CD14-positive monocyte (primary cell): ENCODE measurements around the gene TPP2. TPM values are rescaled to one million over a fixed set of nuclear protein-coding genes. Genes with fewer than 3 reads are reported as not detected.

ENCODE experiments used
- DNase-seq, 3 donors: peaks; one replicate each; pipeline ENCODE4 v3.0.0-alpha.2; 2011 to 2022
- H2AFZ ChIP-seq: 2 replicates; pipeline ENCODE4 v1.6.0; 2012; ENCODE audit warnings: mild to moderate bottlenecking, low read depth, low read length, inconsistent platforms; ENCODE audit not compliant: insufficient read depth, poor library complexity, severe bottlenecking
- H3K27ac ChIP-seq, 2 donors: 1 replicate in 1 of 2; 2 replicates in 1 of 2; pipeline ENCODE4 v1.5.1; 2012 to 2013; ENCODE audit warnings: low read length in 2 of 2, control low read depth in 1 of 2, inconsistent platforms in 1 of 2, low read depth in 1 of 2, mild to moderate bottlenecking in 1 of 2
- H3K27me3 ChIP-seq, 2 donors: one replicate each; pipeline versions ENCODE4 v1.6.0 to v1.6.1; 2011 to 2013; ENCODE audit warnings: low read length in 2 of 2; ENCODE audit not compliant: control insufficient read depth in 2 of 2, insufficient read depth in 2 of 2
- H3K36me3 ChIP-seq, 2 donors: replicated peaks in 1 of 2; 1 replicate in 1 of 2; 2 replicates in 1 of 2; pipeline versions ENCODE4 v1.5.1 to v1.6.1; 2012 to 2013; ENCODE audit warnings: low read length in 2 of 2, control low read depth in 1 of 2, inconsistent platforms in 1 of 2, mild to moderate bottlenecking in 1 of 2; ENCODE audit not compliant: insufficient read depth in 2 of 2, control insufficient read depth in 1 of 2
- H3K4me1 ChIP-seq, 2 donors: 1 replicate in 1 of 2; 2 replicates in 1 of 2; pipeline versions ENCODE4 v1.5.1 to v1.6.1; 2012 to 2013; ENCODE audit warnings: low read length in 2 of 2, control low read depth in 1 of 2, inconsistent platforms in 1 of 2, mild to moderate bottlenecking in 1 of 2, moderate library complexity in 1 of 2; ENCODE audit not compliant: insufficient read depth in 2 of 2, control insufficient read depth in 1 of 2
- H3K4me2 ChIP-seq: replicated peaks from 2 replicates; pipeline ENCODE3; 2012; ENCODE audit warnings: low read length, moderate library complexity, mild to moderate bottlenecking; ENCODE audit not compliant: poor library complexity, severe bottlenecking; ENCODE audit errors: extremely low read depth
- H3K4me3 ChIP-seq, 3 experiments: fragments of 200-600 bp in 1 of 3; sonication (generic) in 1 of 3; replicated peaks in 1 of 3; 1 replicate in 2 of 3; 2 replicates in 1 of 3; pipeline ENCODE4 v1.5.1; 2011 to 2013; ENCODE audit warnings: low read length in 3 of 3, mild to moderate bottlenecking in 3 of 3, control low read depth in 2 of 3, low read depth in 2 of 3, inconsistent platforms in 1 of 3, moderate library complexity in 1 of 3
- H3K79me2 ChIP-seq: 2 replicates; pipeline ENCODE4 v1.6.0; 2012; ENCODE audit warnings: mild to moderate bottlenecking, control low read depth, inconsistent platforms, low read length, moderate library complexity; ENCODE audit not compliant: insufficient read depth
- H3K9ac ChIP-seq: 2 replicates; pipeline ENCODE4 v1.6.0; 2017; ENCODE audit warnings: low read length, mild to moderate bottlenecking; ENCODE audit not compliant: insufficient read depth, poor library complexity, severe bottlenecking
- H3K9me3 ChIP-seq, 2 donors: replicated peaks in 1 of 2; 1 replicate in 1 of 2; 2 replicates in 1 of 2; pipeline versions ENCODE4 v1.5.1 to v1.6.1; 2012 to 2013; ENCODE audit warnings: low read length in 2 of 2, control low read depth in 1 of 2; ENCODE audit not compliant: control insufficient read depth in 1 of 2, insufficient read depth in 1 of 2
- H4K20me1 ChIP-seq: 2 replicates; pipeline ENCODE4 v1.6.0; 2012; ENCODE audit warnings: mild to moderate bottlenecking, low read length, control low read depth, moderate library complexity; ENCODE audit not compliant: insufficient read depth
- H3K27ac Mint-ChIP-seq, 7 donors: one replicate each; pipeline ENCODE4 v1.8.0; 2020; ENCODE audit warnings: mild to moderate bottlenecking in 7 of 7, mixed read lengths in 7 of 7, moderate library complexity in 6 of 7, inconsistent platforms in 2 of 7
- H3K27me3 Mint-ChIP-seq, 3 donors: one replicate each; pipeline ENCODE4 v1.8.0; 2021 to 2022; ENCODE audit warnings: low read depth in 3 of 3, mild to moderate bottlenecking in 3 of 3, mixed read lengths in 3 of 3, moderate library complexity in 3 of 3, inconsistent platforms in 1 of 3
- H3K36me3 Mint-ChIP-seq, 2 donors: one replicate each; pipeline ENCODE4 v1.8.0; 2020; ENCODE audit warnings: mixed read lengths in 2 of 2, inconsistent platforms in 1 of 2, mild to moderate bottlenecking in 1 of 2
- H3K4me1 Mint-ChIP-seq: one replicate; pipeline ENCODE4 v1.8.0; 2020; ENCODE audit warnings: mild to moderate bottlenecking, mixed read lengths
- H3K4me3 Mint-ChIP-seq, 2 donors: one replicate each; pipeline ENCODE4 v1.8.0; 2020; ENCODE audit warnings: mild to moderate bottlenecking in 2 of 2, mixed read lengths in 2 of 2, moderate library complexity in 1 of 2
- H3K9me3 Mint-ChIP-seq, 7 donors: one replicate each; pipeline ENCODE4 v1.8.0; 2020 to 2022; ENCODE audit warnings: mixed read lengths in 7 of 7, mild to moderate bottlenecking in 6 of 7, moderate library complexity in 6 of 7, inconsistent platforms in 2 of 7
- CTCF ChIP-seq: fragments of 200-600 bp; IDR thresholded peaks from one replicate; pipeline ENCODE4 v1.8.0; 2022; ENCODE audit warnings: antibody characterized with exemption, mild to moderate bottlenecking
- WGBS: methylation state at CpG from one replicate; pipeline ENCODE4 v1.1.5; 2013; ENCODE audit warnings: missing lambda C conversion rate; ENCODE audit not compliant: insufficient coverage; 5-methylcytosine and 5-hydroxymethylcytosine counted together
- intact Hi-C, 2 donors: fragments of 100-400 bp; cut with micrococcal nuclease; formaldehyde crosslinking; loops; one replicate each; pipeline versions ENCODE4 v1.15.0 to v1.15.1; 2023
- polyA plus RNA-seq, 3 donors: library from polyadenylated mRNA; depleted of rRNA in 1 of 3; unstranded in 2 of 3; stranded (reverse) in 1 of 3; fragments of 300-500 nt in 2 of 3; fragments of >200 nt in 1 of 3; fragmentation: Illumina TruSeq in 2 of 3; gene quantifications; 1 replicate in 2 of 3; 2 replicates in 1 of 3; pipeline ENCODE4 v1.2.3, GENCODE V29; 2012 to 2021

Gene TPP2
- polyA plus RNA-seq, 3 donors = 18.0 to 39.7 (median 26.0) TPM

DNA sequence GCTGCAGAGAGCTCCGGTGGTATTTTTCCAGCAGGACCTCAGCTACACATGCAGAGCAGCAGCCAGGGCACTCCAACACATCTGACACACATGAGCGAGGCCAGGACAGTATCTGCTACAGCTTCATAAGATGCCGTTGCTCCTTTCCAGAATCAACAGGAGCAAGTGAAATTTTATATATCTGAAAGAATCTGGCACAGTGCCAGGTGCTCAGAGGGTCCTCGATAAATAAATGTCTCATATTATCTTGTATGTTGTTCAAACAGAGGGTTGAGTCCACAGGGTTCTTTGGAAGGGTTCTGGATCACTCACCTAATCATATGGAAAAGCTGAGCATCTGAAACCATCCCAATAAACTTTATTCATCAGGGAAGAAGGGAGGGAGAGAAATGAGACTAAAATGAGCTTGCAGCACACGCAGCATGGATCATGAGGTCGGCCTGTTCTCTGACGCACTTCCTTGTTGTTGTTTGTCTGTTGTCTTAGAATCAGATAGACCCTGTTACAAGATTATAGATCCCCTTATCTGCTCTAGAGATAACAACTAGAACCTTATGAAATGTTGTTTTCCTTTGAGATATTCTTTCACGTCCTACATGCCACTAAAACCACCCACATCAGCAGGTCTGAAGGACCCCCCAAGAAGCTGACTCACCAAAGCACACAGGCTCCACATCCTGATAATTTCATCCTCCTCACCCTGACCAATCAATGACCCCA lies 101.3 kb downstream of the TPP2 start:
- H3K27me3 Mint-ChIP-seq = peaks cover 2 to 8% (median 3%) of the 10 kb centered on the region in 3 donors

DNA sequence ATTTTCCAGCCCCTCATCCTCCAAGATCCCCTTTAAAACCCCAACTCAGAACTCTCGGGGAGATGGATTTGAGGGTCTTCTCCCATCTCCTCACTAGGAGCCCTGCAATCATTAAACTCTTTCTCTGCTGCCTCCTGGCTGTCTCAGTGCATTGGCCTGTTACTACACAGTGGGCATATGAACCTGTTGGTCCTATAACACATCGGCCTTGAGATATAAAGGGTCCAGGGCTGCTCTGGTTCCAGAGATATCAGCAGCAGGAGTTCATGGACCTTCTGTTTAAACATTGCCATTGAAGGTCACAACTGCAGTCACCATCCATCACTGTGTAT lies 101.8 kb downstream of the TPP2 start:
- Histone ChIP-seq H3K79me2 (no peaks in the 10 kb centered on the region), H3K4me2 (no peak overlapping the region), H3K36me3 (no peaks in the 10 kb centered on the region), H3K4me3 (no peak overlapping the region), H3K27me3 (peaks cover 0 to 4% of the 10 kb centered on the region in 2 donors), H3K9me3 (peaks cover 0 to 3% of the 10 kb centered on the region in 2 donors), H3K27ac (no peak overlapping the region), H2AFZ (no peak overlapping the region), H3K9ac (no peak overlapping the region), H4K20me1 (no peaks in the 10 kb centered on the region), H3K4me1 (no peaks in the 10 kb centered on the region)
- Mint-ChIP-seq H3K4me1 (no peaks in the 10 kb centered on the region), H3K36me3 (no peaks in the 10 kb centered on the region), H3K27me3 (peaks cover 2 to 6% (median 3%) of the 10 kb centered on the region in 3 donors), H3K9me3 (peaks cover 4 to 7% (median 6%) of the 10 kb centered on the region in 7 donors), H3K27ac (no peak overlapping the region), H3K4me3 (no peak overlapping the region)
- 100% methylated on average over 1 of the region's 2 CpGs for WGBS
- intact Hi-C loops = no loop called here
- DNase-seq = no peak
- TF ChIP-seq CTCF = no peak

More for the DNA sequence above, 101.3 kb downstream of the TPP2 start:
- peaks cover 0 to 3% of the 10 kb centered on the region in 2 donors for H3K9me3 ChIP-seq
- no peaks in the 10 kb centered on the region for H3K36me3 Mint-ChIP-seq
- H3K27me3 ChIP-seq = peaks cover 0 to 4% of the 10 kb centered on the region in 2 donors
- WGBS = 96% methylated on average over 3 of the region's 8 CpGs
- H3K4me1 ChIP-seq = no peaks in the 10 kb centered on the region
- no peak overlapping the region for H2AFZ ChIP-seq
- intact Hi-C loops = no loop called here
- H3K79me2 ChIP-seq = no peaks in the 10 kb centered on the region
- H3K9ac ChIP-seq = no peak overlapping the region
- H3K4me3 Mint-ChIP-seq = no peak overlapping the region
- H3K4me3 ChIP-seq = no peak overlapping the region
- H3K27ac Mint-ChIP-seq = no peak overlapping the region
- DNase-seq = no peak
- no peak for TF ChIP-seq CTCF
- H4K20me1 ChIP-seq = no peaks in the 10 kb centered on the region
- H3K9me3 Mint-ChIP-seq = peaks cover 4 to 7% (median 6%) of the 10 kb centered on the region in 7 donors
- H3K36me3 ChIP-seq = no peaks in the 10 kb centered on the region
- H3K27ac ChIP-seq = no peak overlapping the region
- H3K4me2 ChIP-seq = no peak overlapping the region
- no peaks in the 10 kb centered on the region for H3K4me1 Mint-ChIP-seq
